Astrocyte (in vitro differentiated cells and primary cell): ENCODE measurements around the gene SHB. TPM values are rescaled to one million over a fixed set of nuclear protein-coding genes. Genes with fewer than 3 reads are reported as not detected.

Experiments
- DNase-seq: peaks from one replicate; pipeline ENCODE4 v3.0.0-alpha.2; 2010; ENCODE audit warnings: low read depth
- FAIRE-seq: peaks from 2 replicates; lab custom pipeline; 2011; peaks lifted over from hg19 to GRCh38; lab: Jason Lieb, UNC
- H2AFZ ChIP-seq: 2 replicates; pipeline ENCODE4 v1.6.0; 2012; ENCODE audit warnings: low read depth, low read length, inconsistent platforms
- H3K27ac ChIP-seq: 2 replicates; pipeline ENCODE4 v1.5.1; 2011; ENCODE audit warnings: low read depth, low read length, inconsistent platforms
- H3K27me3 ChIP-seq: 2 replicates; pipeline ENCODE4 v1.6.0; 2011; ENCODE audit warnings: low read length, inconsistent platforms; ENCODE audit not compliant: insufficient read depth
- H3K36me3 ChIP-seq: 2 replicates; pipeline ENCODE4 v1.5.1; 2011; ENCODE audit warnings: low read length, inconsistent platforms; ENCODE audit not compliant: insufficient read depth
- H3K4me1 ChIP-seq: 2 replicates; pipeline ENCODE4 v1.5.1; 2011; ENCODE audit warnings: low read length, inconsistent platforms; ENCODE audit not compliant: insufficient read depth
- H3K4me2 ChIP-seq: 2 replicates; pipeline ENCODE4 v1.6.0; 2012; ENCODE audit warnings: low read length, inconsistent platforms
- H3K4me3 ChIP-seq: 2 replicates; pipeline ENCODE4 v1.5.1; 2011; ENCODE audit warnings: low read depth, mild to moderate bottlenecking, low read length, inconsistent platforms; ENCODE audit not compliant: insufficient read depth
- H3K79me2 ChIP-seq: 2 replicates; pipeline ENCODE4 v1.6.0; 2012; ENCODE audit warnings: mild to moderate bottlenecking, low read length, inconsistent platforms; ENCODE audit not compliant: insufficient read depth
- H3K9ac ChIP-seq: 2 replicates; pipeline ENCODE4 v1.6.0; 2012; ENCODE audit warnings: mild to moderate bottlenecking, low read length, inconsistent platforms
- H3K9me3 ChIP-seq: 2 replicates; pipeline ENCODE4 v1.5.1; 2012; ENCODE audit warnings: low read depth, mild to moderate bottlenecking, low read length, inconsistent platforms; ENCODE audit not compliant: insufficient read depth
- H4K20me1 ChIP-seq: 2 replicates; pipeline ENCODE4 v1.6.0; 2012; ENCODE audit warnings: low read length, inconsistent platforms; ENCODE audit not compliant: insufficient read depth
- H3K27ac Mint-ChIP-seq: one replicate; pipeline ENCODE4 v1.8.0; 2021; ENCODE audit warnings: mild to moderate bottlenecking, mixed read lengths; ENCODE audit not compliant: unreplicated experiment
- H3K27me3 Mint-ChIP-seq: one replicate; pipeline ENCODE4 v1.8.0; 2021; ENCODE audit warnings: low read depth, mixed read lengths; ENCODE audit not compliant: unreplicated experiment
- H3K36me3 Mint-ChIP-seq: one replicate; pipeline ENCODE4 v1.8.0; 2021; ENCODE audit warnings: low read depth, mixed read lengths; ENCODE audit not compliant: unreplicated experiment
- H3K4me1 Mint-ChIP-seq: one replicate; pipeline ENCODE4 v1.8.0; 2021; ENCODE audit warnings: low read depth, mixed read lengths; ENCODE audit not compliant: unreplicated experiment
- H3K4me3 Mint-ChIP-seq: one replicate; pipeline ENCODE4 v1.8.0; 2021; ENCODE audit warnings: mild to moderate bottlenecking, moderate library complexity, mixed read lengths; ENCODE audit not compliant: unreplicated experiment
- H3K9me3 Mint-ChIP-seq: one replicate; pipeline ENCODE4 v1.8.0; 2021; ENCODE audit warnings: mild to moderate bottlenecking, mixed read lengths; ENCODE audit not compliant: unreplicated experiment
- EZH2 ChIP-seq: IDR thresholded peaks from 2 replicates; pipeline ENCODE4 v1.6.1; 2012; ENCODE audit warnings: mild to moderate bottlenecking, low read length, inconsistent platforms; ENCODE audit not compliant: insufficient read depth
- total RNA-seq: library from RNA; stranded (reverse); gene quantifications from 2 replicates; pipeline ENCODE4 v1.2.1, GENCODE V29; 2021
- TF ChIP-seq, protein P1 (sequence below): IDR thresholded peaks from 2 replicates; pipeline ENCODE4 v1.5.1; 2011; ENCODE audit warnings: low read depth, mild to moderate bottlenecking, inconsistent platforms, low read length, moderate library complexity; ENCODE audit not compliant: insufficient read depth

The SHB gene
- total RNA-seq, 1 donor from 2014 or later, result 53.4 TPM

DNA sequence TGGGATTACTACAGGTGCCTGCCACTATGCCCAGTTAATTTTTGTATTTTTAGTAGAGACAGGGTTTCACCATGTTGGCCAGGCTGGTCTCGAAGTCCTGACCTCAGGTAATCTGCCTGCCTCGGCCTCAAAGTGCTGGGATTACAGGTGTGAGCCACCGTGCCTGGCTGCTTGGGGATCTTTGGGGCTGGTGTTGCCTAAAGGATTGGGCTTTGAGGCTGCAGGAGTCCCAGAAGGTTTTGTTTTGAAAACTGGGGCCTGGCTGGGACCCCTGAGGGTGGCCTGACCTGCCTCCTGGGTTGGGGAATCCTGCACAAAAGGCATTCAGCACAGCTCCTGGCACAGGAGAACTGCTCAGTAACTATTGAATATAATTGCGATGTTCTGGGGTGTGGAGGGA lies 25.1 kb upstream of the SHB start:
- DNase-seq (no peak), FAIRE-seq (no peak)
- Histone ChIP-seq H3K4me2 (no peak overlapping the region), H3K27ac (no peak overlapping the region), H3K4me1 (no peaks in the 10 kb centered on the region), H3K27me3 (peaks cover 3% of the 10 kb centered on the region), H2AFZ (no peak overlapping the region), H3K4me3 (no peak overlapping the region), H3K36me3 (no peaks in the 10 kb centered on the region), H4K20me1 (no peaks in the 10 kb centered on the region), H3K9ac (no peak overlapping the region), H3K9me3 (no peaks in the 10 kb centered on the region), H3K79me2 (no peaks in the 10 kb centered on the region)
- TF ChIP-seq EZH2, result no peak
- TF ChIP-seq, protein P1, sequence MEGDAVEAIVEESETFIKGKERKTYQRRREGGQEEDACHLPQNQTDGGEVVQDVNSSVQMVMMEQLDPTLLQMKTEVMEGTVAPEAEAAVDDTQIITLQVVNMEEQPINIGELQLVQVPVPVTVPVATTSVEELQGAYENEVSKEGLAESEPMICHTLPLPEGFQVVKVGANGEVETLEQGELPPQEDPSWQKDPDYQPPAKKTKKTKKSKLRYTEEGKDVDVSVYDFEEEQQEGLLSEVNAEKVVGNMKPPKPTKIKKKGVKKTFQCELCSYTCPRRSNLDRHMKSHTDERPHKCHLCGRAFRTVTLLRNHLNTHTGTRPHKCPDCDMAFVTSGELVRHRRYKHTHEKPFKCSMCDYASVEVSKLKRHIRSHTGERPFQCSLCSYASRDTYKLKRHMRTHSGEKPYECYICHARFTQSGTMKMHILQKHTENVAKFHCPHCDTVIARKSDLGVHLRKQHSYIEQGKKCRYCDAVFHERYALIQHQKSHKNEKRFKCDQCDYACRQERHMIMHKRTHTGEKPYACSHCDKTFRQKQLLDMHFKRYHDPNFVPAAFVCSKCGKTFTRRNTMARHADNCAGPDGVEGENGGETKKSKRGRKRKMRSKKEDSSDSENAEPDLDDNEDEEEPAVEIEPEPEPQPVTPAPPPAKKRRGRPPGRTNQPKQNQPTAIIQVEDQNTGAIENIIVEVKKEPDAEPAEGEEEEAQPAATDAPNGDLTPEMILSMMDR, result no peak
- Mint-ChIP-seq H3K27me3 (peaks cover 6% of the 10 kb centered on the region), H3K9me3 (peaks cover under 1% of the 10 kb centered on the region), H3K27ac (no peak overlapping the region), H3K36me3 (peaks cover 2% of the 10 kb centered on the region), H3K4me1 (peaks cover 4% of the 10 kb centered on the region), H3K4me3 (no peak overlapping the region)

DNA sequence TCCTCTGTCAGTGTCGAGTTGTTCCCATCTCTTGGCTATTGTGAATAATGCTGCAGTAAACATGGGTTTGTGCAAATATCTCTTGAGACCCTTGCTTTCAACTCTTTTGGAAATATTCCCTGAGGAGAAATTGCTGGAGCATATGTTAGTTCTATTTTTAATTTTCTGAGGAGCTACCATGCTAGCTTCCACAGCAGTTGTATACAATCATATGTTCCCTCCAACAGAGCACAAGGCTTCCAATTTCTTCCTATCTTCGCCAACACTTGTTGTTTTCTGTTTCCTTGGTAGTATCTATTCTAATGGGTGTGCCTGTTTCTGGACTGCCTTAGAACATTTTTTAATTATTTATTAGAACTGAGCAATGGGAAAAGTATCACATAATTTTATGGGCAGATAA lies 23.6 kb upstream of the SHB start:
- Histone ChIP-seq H3K27ac (no peak overlapping the region), H3K9me3 (no peaks in the 10 kb centered on the region), H4K20me1 (no peaks in the 10 kb centered on the region), H3K4me2 (no peak overlapping the region), H3K27me3 (no peaks in the 10 kb centered on the region), H3K36me3 (no peaks in the 10 kb centered on the region), H3K4me1 (no peaks in the 10 kb centered on the region), H2AFZ (no peak overlapping the region), H3K4me3 (no peak overlapping the region), H3K79me2 (no peaks in the 10 kb centered on the region), H3K9ac (no peak overlapping the region)
- no peak for TF ChIP-seq EZH2
- TF ChIP-seq, protein P1, result no peak
- H3K4me1 Mint-ChIP-seq, result peaks cover 4% of the 10 kb centered on the region
- no peak overlapping the region for H3K27ac Mint-ChIP-seq
- H3K27me3 Mint-ChIP-seq, result peaks cover 4% of the 10 kb centered on the region
- H3K4me3 Mint-ChIP-seq, result no peak overlapping the region
- H3K9me3 Mint-ChIP-seq, result no peaks in the 10 kb centered on the region
- DNase-seq (no peak), FAIRE-seq (no peak)
- peaks cover 2% of the 10 kb centered on the region for H3K36me3 Mint-ChIP-seq

DNA sequence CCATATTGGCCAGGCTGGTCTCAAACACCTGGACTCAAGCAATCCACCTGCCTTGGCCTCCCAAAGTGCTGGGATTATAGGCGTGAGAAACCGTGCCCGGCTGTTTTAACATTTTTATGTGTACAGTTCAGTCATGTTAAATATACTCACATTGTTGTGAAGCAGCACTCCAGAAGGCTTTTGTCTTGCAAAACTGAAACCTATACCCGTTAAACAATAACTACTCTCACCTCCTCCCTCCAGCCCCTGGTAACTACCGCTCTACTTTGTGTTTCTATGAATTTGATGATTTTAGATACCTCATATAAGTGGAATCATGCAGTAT lies 23.1 kb upstream of the SHB start:
- Histone ChIP-seq H3K9me3 (no peaks in the 10 kb centered on the region), H3K79me2 (no peaks in the 10 kb centered on the region), H3K27ac (no peak overlapping the region), H2AFZ (no peak overlapping the region), H3K4me1 (no peaks in the 10 kb centered on the region), H4K20me1 (no peaks in the 10 kb centered on the region), H3K4me2 (no peak overlapping the region), H3K4me3 (no peak overlapping the region), H3K9ac (no peak overlapping the region), H3K36me3 (no peaks in the 10 kb centered on the region), H3K27me3 (no peaks in the 10 kb centered on the region)
- Mint-ChIP-seq H3K4me1 (peaks cover 4% of the 10 kb centered on the region), H3K27me3 (peaks cover 4% of the 10 kb centered on the region), H3K27ac (no peak overlapping the region), H3K4me3 (no peak overlapping the region), H3K9me3 (no peaks in the 10 kb centered on the region), H3K36me3 (peaks cover 2% of the 10 kb centered on the region)
- FAIRE-seq, result no peak
- DNase-seq, result no peak
- TF ChIP-seq, protein P1, result no peak
- no peak for TF ChIP-seq EZH2
